KMS-11 (cell line): Measurements from ENCODE around the gene CRACDL.

ENCODE experiments used
- H2AFZ ChIP-seq: fragments of 200-600 bp; sonication (generic); 2 replicates; pipeline ENCODE4 v1.6.1; 2016; ENCODE audit warnings: antibody characterized with exemption, mixed run types, low read depth
- H3K27ac ChIP-seq: fragments of 200-600 bp; sonication (generic); 2 replicates; pipeline ENCODE4 v1.6.1; 2016; ENCODE audit warnings: mild to moderate bottlenecking, mixed run types
- H3K27me3 ChIP-seq: fragments of 200-600 bp; sonication (generic); 2 replicates; pipeline ENCODE4 v1.6.1; 2017; ENCODE audit warnings: mild to moderate bottlenecking, low read depth, mixed run types, moderate library complexity; ENCODE audit not compliant: insufficient read depth
- H3K36me3 ChIP-seq: fragments of 200-600 bp; sonication (generic); 2 replicates; pipeline ENCODE4 v1.6.1; 2017; ENCODE audit warnings: mild to moderate bottlenecking, mixed run types; ENCODE audit not compliant: insufficient read depth
- H3K4me1 ChIP-seq: fragments of 200-600 bp; sonication (generic); 2 replicates; pipeline ENCODE4 v1.6.1; 2016; ENCODE audit warnings: mild to moderate bottlenecking, low read depth, mixed run types; ENCODE audit not compliant: poor library complexity, severe bottlenecking
- H3K4me2 ChIP-seq: fragments of 200-600 bp; sonication (generic); 2 replicates; pipeline ENCODE4 v1.7.0; 2016; ENCODE audit warnings: mild to moderate bottlenecking, mixed run types
- H3K4me3 ChIP-seq: fragments of 200-600 bp; sonication (generic); IDR thresholded peaks from 2 replicates; pipeline ENCODE4 v1.6.1; 2017; ENCODE audit warnings: low read depth, low read length, mixed read lengths; ENCODE audit not compliant: insufficient read depth
- H3K79me2 ChIP-seq: fragments of 200-600 bp; sonication (generic); 2 replicates; pipeline ENCODE4 v1.6.1; 2016; ENCODE audit warnings: low read depth, mixed run types; ENCODE audit not compliant: insufficient read depth
- H3K9ac ChIP-seq: fragments of 200-600 bp; sonication (generic); 2 replicates; pipeline ENCODE4 v1.6.1; 2016; ENCODE audit warnings: mild to moderate bottlenecking, mixed run types
- H4K20me1 ChIP-seq: fragments of 200-600 bp; sonication (generic); 2 replicates; pipeline ENCODE4 v1.6.1; 2016; ENCODE audit warnings: mild to moderate bottlenecking, mixed run types; ENCODE audit not compliant: insufficient read depth
- CTCF ChIP-seq: fragments of 200-600 bp; sonication (generic); conservative IDR thresholded peaks from 2 replicates; pipeline ENCODE4 v1.6.1; 2017; ENCODE audit warnings: low read depth, mild to moderate bottlenecking, antibody characterized with exemption, low read length, moderate library complexity, mixed read lengths

CRACDL gene

DNA sequence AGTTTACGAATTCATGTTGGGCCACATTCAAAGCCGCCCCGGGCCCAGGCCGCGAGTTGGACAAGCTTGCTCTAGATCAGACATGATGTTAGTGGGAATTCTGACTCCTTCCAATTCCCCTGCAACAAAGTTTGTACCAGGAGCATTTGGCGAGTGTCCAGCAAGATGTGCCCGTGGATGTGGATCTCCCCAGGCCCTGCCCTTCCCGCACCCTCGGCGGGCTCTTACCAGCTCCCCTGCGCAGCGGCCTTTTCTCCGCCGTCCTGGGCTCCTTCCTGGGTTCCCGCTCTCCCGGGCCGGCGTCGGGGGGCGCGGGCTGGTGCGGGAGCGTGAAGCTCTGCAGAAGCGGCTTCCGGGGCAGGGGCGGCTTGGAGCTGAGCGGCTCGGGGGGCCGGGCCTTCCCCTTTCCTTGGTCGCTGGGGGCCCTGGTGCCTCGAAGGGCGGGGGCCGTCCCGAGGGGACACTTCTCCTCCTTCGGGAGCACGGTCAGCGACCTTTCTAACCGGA, 114.3 kb downstream of the CRACDL start:
- Histone ChIP-seq H3K79me2 (no peaks in the 10 kb centered on the region), H3K36me3 (no peaks in the 10 kb centered on the region), H2AFZ (no peak overlapping the region), H3K27me3 (no peaks in the 10 kb centered on the region), H3K4me3 (no peak overlapping the region), H3K9ac (no peak overlapping the region), H3K4me2 (no peak overlapping the region), H4K20me1 (no peaks in the 10 kb centered on the region), H3K27ac (no peak overlapping the region), H3K4me1 (no peaks in the 10 kb centered on the region)
- TF ChIP-seq CTCF: no peak

DNA sequence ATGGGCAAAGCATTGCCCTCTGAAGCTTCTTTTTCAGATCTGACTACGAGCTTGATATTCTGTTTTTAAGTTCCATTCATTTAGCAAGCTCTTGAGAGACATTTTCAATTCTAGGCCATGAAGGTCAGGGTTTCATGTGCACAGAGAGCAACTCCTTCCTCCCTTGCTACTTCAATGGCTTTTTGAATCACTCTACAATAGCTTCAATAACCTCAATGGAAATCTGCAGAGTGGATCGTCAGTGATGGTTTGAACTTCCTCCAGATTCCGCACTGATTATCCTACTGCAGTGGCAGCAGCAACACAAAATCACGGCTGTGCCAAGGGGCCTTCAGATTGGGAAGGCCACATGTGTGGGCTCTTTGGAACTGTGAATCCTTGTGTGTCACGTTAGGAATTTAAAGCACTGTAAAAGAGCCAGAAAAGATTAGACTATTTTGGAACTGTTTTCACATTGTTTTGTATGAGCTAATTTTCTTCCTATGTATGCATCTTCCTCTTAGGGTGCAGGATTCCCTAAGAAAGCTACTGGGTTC, 116.7 kb downstream of the CRACDL start:
- no peak overlapping the region for H3K4me2 ChIP-seq
- H3K36me3 ChIP-seq: no peaks in the 10 kb centered on the region
- no peak overlapping the region for H3K4me3 ChIP-seq
- no peaks in the 10 kb centered on the region for H4K20me1 ChIP-seq
- H2AFZ ChIP-seq: no peak overlapping the region
- no peak overlapping the region for H3K27ac ChIP-seq
- H3K9ac ChIP-seq: no peak overlapping the region
- no peaks in the 10 kb centered on the region for H3K79me2 ChIP-seq
- no peak for TF ChIP-seq CTCF
- H3K4me1 ChIP-seq: no peaks in the 10 kb centered on the region
- H3K27me3 ChIP-seq: no peaks in the 10 kb centered on the region

- Histone ChIP-seq H2AFZ (no peak overlapping the region), H3K27me3 (no peaks in the 10 kb centered on the region), H3K27ac (no peak overlapping the region)
Observed at GRCh38 chr2:98818164-98818563, 117.9 kb downstream of the CRACDL start.

GRCh38 chr2:98816281-98816680, 119.7 kb downstream of the CRACDL start:
- no peaks in the 10 kb centered on the region for H3K4me1 ChIP-seq
- H3K4me2 ChIP-seq: no peak overlapping the region
- no peak for TF ChIP-seq CTCF
- no peaks in the 10 kb centered on the region for H3K27me3 ChIP-seq
- H3K9ac ChIP-seq: no peak overlapping the region
- H2AFZ ChIP-seq: no peak overlapping the region
- H3K4me3 ChIP-seq: no peak overlapping the region
- no peaks in the 10 kb centered on the region for H4K20me1 ChIP-seq
- no peaks in the 10 kb centered on the region for H3K79me2 ChIP-seq
- H3K36me3 ChIP-seq: no peaks in the 10 kb centered on the region
- H3K27ac ChIP-seq: no peak overlapping the region

More at GRCh38 chr2:98818164-98818563, 117.9 kb downstream of the CRACDL start:
- Histone ChIP-seq H3K9ac (no peak overlapping the region), H3K4me3 (no peak overlapping the region), H3K79me2 (no peaks in the 10 kb centered on the region), H4K20me1 (no peaks in the 10 kb centered on the region), H3K4me2 (no peak overlapping the region), H3K36me3 (no peaks in the 10 kb centered on the region), H3K4me1 (no peaks in the 10 kb centered on the region)
- no peak for TF ChIP-seq CTCF
